AG09319 (cell line): ENCODE results near the gene FCHO2.

Experiments
- DNase-seq: peaks from one replicate; pipeline ENCODE4 v3.0.0-alpha.2; 2010; ENCODE audit warnings: low read depth; ENCODE audit errors: extremely low read depth
- TF ChIP-seq, protein P1 (sequence below): IDR thresholded peaks from 2 replicates; pipeline ENCODE4 v1.5.1; 2011; ENCODE audit warnings: low read depth, mild to moderate bottlenecking, inconsistent platforms, low read length, moderate library complexity

Gene FCHO2

GRCh38 chr5:72943307-72943706, 12.5 kb upstream of the FCHO2 start:
- TF ChIP-seq, protein P1, sequence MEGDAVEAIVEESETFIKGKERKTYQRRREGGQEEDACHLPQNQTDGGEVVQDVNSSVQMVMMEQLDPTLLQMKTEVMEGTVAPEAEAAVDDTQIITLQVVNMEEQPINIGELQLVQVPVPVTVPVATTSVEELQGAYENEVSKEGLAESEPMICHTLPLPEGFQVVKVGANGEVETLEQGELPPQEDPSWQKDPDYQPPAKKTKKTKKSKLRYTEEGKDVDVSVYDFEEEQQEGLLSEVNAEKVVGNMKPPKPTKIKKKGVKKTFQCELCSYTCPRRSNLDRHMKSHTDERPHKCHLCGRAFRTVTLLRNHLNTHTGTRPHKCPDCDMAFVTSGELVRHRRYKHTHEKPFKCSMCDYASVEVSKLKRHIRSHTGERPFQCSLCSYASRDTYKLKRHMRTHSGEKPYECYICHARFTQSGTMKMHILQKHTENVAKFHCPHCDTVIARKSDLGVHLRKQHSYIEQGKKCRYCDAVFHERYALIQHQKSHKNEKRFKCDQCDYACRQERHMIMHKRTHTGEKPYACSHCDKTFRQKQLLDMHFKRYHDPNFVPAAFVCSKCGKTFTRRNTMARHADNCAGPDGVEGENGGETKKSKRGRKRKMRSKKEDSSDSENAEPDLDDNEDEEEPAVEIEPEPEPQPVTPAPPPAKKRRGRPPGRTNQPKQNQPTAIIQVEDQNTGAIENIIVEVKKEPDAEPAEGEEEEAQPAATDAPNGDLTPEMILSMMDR = no peak
- DNase-seq = no peak

DNA sequence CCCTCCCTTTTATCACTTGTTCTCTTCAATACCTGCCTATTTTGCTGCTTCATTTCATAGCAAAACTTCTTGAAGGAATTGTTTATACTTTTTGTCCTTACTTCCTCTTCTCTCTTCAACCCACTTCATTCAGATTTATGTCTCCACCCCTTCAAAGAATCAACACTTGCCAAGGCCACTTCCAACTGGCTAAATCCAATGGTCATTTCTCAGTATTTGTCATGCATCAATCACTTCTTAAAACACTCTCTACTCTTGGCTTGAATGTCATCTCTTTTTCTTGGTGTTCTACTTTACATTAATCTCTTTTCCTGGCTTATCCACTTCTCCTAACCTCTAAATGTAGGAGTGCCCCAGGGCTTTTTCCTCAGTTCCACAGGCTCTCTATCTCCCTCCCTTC, 8.3 kb upstream of the FCHO2 start:
- TF ChIP-seq, protein P1 = no peak
- DNase-seq = no peak

DNA sequence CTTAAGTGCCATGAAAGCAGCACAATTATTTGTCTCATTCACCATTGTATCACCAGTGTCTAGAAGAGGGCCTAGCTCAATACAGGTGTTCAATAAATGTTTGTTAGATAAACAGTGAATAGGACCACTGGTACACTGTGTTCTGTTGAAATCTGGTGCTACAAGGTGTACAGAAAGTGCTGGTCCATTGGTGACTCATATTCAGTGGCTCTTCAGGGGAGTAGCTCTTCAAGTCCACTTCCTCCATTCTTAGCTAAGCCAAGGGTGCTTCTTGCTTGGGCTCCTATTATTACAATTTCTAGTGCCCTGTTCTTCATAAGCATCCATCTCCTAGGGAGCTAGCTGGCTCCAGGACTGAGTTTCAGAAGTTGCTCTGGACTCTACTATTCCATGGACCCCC, 6.4 kb upstream of the FCHO2 start:
- TF ChIP-seq, protein P1 = no peak
- DNase-seq = no peak

DNA sequence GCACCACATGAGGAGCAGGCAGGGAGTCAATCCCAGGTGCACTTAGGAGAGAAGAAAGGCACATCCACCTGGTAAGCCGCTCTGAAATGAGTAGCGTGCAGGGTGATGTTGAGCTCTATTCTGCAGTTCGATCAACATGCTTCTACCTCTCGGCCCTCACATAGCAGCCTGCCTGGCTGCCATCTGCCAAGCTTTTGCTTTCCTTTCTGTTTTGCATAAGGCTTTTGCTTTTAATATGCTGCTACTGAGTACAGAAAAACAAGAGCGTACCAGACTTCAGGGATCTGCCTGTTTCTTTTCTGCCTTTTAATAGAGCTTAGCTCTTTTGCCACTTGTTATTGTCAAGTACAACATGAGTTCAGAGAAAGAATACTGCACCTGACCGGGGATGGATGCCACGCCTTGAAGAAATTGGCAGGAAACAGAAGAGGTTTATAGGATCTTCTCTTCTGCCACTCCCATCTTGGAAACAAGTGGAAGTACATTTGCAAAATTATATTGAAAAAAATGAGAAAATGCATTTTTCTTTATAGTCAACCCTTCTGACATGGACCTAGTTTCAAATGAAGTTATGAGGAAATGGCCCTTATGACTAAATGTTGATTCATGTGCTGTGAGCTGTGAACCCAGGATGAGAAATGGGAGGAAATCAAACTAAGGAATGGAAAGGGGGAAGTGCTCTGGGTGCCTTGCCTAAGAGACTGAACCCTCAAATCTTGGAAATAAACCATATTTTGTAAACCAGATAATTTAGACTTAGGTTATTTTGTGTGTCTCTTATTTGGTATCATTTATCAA, 4.0 kb upstream of the FCHO2 start:
- DNase-seq = no peak
- TF ChIP-seq, protein P1 = no peak

- TF ChIP-seq, protein P1 = no peak
- no peak for DNase-seq
Measured at GRCh38 chr5:72954389-72954788, 1.5 kb upstream of the FCHO2 start.

DNA sequence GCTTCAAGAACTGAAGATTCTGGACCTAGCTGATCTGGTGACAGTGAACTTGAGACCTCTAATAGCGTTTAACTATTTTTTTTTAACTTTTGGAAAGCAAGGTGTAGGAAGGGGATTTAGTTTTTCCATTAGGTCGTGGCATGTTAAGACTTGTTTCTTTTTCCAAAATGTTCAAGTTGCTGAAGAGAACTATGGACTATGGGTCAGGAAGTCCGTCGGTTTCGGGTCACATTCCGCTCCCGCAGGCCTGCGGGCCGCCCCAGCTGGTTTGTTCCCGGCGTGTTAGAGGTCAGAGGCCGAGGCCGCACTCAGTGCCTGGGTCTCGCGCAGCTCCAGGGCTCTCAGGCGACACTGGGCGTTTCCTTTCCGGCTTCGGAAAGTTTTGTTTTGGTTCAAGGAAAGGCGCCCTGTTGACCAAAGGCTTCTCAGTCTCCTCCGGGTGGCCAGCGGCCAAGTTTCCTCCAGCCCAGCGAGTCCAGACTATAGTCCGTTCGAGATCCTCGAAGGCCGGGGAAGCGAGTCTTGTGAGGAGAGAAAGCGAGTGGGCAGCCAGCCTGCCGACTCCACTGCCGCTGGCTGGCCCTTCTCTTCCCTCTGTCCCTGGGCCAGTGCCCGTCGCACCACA, 586 bp upstream of the FCHO2 start:
- TF ChIP-seq, protein P1 = no peak
- DNase-seq = no peak
